Neural progenitor cell (in vitro differentiated cells): ENCODE data around the gene LPP.

Experiments used
- EZH2 ChIP-seq: fragments of 200-600 bp; sonication (generic); IDR thresholded peaks from 2 replicates; pipeline ENCODE4 v1.6.1; 2017; ENCODE audit warnings: antibody characterized with exemption, mild to moderate bottlenecking, moderate library complexity
- TF ChIP-seq, protein P1 (sequence below): fragments of 200-600 bp; sonication (generic); IDR thresholded peaks from 2 replicates; pipeline ENCODE4 v1.5.1; 2017; ENCODE audit warnings: antibody characterized with exemption, mild to moderate bottlenecking

DNA sequence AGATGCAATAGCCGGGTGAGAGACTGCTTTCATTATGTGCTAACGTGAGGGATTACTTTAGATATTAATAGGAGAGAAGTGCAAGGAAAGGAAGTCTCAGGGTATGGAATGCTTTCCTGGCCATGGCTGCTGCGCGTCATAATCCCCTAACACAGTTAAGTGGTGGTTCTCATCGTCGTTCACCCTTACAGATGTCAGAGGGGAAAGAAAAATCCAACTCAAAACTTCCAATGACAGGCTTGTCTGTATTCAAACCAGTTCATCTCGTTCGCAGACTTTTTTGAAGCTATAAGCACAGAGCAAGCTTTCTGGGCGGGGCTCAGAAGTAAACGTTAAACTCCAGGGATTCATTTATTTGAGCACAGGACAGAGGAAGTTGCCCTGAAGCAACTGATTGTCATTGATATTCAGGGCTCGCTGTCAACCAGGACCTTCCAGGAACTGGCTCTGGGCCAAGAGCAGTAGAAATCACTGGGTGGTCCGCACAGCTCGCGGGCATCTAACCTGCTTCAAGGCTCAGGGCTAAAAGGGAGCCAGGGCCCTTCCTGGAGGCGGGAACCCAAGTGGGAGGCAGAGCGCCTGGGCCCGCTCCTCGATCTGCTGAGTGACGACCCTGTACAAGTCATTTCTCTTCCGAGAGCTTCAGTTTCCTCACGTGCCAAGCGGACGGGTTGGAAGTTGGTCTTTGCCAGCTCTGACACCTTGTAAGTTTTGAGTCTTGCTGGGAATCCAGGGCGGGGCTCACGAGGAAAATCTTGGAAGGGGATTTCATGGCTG, 1.1 kb upstream of the LPP start:
- TF ChIP-seq, protein P1, sequence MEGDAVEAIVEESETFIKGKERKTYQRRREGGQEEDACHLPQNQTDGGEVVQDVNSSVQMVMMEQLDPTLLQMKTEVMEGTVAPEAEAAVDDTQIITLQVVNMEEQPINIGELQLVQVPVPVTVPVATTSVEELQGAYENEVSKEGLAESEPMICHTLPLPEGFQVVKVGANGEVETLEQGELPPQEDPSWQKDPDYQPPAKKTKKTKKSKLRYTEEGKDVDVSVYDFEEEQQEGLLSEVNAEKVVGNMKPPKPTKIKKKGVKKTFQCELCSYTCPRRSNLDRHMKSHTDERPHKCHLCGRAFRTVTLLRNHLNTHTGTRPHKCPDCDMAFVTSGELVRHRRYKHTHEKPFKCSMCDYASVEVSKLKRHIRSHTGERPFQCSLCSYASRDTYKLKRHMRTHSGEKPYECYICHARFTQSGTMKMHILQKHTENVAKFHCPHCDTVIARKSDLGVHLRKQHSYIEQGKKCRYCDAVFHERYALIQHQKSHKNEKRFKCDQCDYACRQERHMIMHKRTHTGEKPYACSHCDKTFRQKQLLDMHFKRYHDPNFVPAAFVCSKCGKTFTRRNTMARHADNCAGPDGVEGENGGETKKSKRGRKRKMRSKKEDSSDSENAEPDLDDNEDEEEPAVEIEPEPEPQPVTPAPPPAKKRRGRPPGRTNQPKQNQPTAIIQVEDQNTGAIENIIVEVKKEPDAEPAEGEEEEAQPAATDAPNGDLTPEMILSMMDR: no peak
- TF ChIP-seq EZH2: no peak
